T-helper 2 cell (primary cell): ENCODE results near the gene DOCK7.
A peak's percentile ranks its signal among the peaks of the same experiment; 100 is the strongest.
"Not testable (repeated sequence)": the region's sequence is repeated elsewhere in the genome, so short reads cannot be mapped to it uniquely, and the experiment has no call there.

Experiments used
- DNase-seq, 5 experiments: peaks; one replicate each; pipeline versions ENCODE4 v3.0.0 to v3.0.0-alpha.2; 2012 to 2022
- total RNA-seq, 2 donors: gene quantifications; one replicate each; lab custom pipeline; 2026; lab: John Stamatoyannopoulos, UW

Gene DOCK7, protein sequence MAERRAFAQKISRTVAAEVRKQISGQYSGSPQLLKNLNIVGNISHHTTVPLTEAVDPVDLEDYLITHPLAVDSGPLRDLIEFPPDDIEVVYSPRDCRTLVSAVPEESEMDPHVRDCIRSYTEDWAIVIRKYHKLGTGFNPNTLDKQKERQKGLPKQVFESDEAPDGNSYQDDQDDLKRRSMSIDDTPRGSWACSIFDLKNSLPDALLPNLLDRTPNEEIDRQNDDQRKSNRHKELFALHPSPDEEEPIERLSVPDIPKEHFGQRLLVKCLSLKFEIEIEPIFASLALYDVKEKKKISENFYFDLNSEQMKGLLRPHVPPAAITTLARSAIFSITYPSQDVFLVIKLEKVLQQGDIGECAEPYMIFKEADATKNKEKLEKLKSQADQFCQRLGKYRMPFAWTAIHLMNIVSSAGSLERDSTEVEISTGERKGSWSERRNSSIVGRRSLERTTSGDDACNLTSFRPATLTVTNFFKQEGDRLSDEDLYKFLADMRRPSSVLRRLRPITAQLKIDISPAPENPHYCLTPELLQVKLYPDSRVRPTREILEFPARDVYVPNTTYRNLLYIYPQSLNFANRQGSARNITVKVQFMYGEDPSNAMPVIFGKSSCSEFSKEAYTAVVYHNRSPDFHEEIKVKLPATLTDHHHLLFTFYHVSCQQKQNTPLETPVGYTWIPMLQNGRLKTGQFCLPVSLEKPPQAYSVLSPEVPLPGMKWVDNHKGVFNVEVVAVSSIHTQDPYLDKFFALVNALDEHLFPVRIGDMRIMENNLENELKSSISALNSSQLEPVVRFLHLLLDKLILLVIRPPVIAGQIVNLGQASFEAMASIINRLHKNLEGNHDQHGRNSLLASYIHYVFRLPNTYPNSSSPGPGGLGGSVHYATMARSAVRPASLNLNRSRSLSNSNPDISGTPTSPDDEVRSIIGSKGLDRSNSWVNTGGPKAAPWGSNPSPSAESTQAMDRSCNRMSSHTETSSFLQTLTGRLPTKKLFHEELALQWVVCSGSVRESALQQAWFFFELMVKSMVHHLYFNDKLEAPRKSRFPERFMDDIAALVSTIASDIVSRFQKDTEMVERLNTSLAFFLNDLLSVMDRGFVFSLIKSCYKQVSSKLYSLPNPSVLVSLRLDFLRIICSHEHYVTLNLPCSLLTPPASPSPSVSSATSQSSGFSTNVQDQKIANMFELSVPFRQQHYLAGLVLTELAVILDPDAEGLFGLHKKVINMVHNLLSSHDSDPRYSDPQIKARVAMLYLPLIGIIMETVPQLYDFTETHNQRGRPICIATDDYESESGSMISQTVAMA (N-terminal part only)
- 13.4 to 15.2 reads per million in 2 donors for total RNA-seq

DNA sequence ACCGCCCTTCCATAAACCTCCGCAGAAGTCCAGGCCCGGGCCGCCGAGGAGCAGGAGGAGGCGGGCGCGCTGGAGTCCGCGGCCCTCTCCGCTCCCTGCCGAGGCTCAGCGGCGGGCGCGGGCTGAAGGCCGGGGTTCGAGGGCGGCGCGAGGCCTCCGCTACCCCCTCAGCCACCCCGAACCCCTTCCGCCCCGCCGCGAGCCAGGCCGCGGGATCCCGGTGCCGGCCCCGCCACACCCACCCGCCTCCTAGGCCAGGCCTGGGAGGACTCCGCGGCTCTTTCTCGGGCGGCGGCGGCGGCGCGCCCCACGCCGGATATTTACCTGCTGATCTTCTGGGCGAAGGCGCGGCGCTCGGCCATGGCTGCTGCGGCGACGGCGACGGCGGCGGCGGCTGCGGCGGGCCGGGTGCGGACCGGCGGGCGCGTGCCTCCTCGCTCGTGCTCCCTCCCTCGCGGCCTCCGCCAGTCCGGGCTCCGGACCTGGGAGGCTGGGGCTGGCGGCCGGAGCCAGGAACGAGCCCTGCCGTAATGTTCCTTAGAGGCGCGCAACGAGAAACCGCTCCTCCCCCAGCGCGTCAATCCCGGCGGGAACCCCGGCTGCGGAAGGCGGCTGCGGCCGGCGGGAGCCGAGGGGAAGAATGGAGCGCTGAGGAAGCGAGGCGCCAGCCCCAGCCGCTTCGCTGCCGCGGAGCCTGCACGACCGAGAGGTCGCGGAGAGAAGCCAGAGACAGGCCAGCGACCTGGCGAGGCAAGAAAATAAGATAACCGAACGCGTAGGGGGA is at the start of gene DOCK7:
TSS of gene DOCK7 (minus strand) at position 484 of the 784 bp plus-strand sequence. CDS start at position 362, 122 bp downstream.
- DNase-seq: peak; percentile 9 to 68 (median 28)

DNA sequence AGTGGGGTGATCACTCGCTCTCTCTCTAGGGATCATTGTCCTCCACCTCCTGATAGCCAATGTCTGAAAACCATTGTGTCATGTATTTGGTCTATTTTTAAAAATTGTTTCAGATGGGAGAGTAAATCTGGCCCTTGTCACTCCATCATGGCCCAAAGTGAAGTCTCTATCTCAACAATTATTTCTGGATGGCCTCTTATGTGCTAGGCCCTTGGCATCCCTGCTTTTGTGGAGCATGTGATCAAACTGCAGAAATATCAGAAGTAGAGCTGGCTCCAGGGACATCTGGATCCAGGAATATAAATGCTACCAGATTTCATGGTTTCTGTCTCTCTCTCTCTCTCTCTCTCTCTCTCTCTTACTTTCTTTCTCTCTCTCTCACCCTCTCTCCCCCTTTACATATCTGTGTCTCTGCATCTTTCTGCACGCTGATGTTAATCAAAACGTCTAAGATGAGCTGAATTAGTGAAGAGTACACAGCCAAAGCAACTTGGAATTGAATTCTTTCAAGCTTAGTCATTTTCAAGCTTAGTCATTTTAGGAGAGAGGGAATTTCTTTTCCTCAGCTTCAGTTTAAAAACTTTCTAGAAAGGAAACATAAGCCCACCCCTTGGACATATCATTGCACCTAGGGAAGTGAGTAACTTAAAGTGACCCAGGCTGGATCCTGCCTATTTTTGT is 47.4 kb upstream of the DOCK7 start:
- no peak for DNase-seq

DNA sequence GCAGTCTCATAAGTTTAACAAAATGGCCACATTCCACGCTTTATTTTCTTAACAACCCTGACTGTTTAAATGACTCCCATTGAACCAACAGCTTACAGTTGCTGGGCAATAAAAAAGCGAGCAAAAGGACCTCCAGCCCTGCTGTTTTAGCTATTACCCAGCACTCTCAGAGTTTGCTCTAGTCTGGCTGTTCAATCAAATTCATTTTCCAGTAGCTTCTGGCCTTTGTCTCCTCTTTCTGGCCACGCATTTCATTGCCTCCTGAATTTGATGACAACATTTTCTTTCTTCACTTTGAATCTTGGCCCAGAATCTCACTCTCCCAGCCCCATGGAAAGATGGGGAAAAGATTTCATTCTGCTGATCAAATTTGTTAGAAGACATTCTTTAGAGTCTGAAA is 44.1 kb upstream of the DOCK7 start:
- DNase-seq: no peak

DNA sequence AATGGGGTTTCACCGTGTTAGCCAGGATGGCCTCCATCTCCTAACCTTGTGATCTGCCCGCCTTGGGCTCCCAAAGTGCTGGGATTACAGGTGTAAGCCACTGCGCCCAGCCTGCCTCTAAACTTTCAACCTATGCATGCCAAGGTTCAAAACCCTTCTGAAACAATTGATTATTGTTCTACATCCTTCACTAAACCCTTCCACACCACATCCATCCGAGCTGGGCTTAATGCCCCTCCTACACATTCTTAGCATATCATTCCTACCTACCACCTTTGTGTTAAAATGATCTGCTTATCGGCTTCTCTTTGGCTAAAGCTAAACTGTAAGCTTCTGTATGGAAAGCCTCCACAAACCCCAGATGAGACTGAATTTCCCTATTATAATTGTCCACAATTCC is 40.8 kb upstream of the DOCK7 start:
- DNase-seq: no peak

DNA sequence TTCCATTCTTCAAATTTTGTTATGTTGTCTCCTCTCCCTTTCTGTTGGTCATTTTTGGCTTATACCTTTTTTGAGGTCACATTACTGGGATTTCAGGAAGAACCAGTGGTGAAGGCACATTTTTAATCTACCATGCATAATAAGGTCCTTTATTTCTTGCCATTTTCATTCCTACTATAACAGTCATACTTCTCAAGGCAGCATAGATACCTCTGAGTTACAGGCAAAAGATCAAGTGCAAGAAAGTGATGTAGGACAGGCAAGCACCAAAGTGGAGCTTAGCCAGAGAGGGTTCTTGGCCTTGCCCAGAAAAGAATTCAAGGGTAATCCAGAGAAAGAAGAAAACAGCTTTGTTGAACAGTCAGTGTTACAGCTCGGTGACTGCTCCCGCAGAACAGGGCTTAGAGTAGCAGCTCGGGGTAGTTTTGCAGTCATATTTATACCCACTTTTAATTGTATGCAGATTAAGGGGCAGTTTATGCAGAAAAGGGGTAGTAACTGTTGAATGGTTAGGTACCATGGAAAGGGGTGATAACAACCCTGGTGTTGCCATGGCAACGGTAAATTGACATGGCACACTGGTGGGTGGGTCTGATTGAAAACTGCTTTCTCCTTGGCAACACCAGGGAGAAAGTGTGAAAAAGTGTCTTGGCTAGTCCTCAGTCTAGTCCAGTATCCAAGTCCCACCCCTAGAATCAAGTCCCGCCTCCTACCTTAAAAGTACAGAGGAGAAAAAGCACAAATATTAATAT is 39.6 kb upstream of the DOCK7 start:
- DNase-seq: peak in 1 of 5 experiments; percentile 18

DNA sequence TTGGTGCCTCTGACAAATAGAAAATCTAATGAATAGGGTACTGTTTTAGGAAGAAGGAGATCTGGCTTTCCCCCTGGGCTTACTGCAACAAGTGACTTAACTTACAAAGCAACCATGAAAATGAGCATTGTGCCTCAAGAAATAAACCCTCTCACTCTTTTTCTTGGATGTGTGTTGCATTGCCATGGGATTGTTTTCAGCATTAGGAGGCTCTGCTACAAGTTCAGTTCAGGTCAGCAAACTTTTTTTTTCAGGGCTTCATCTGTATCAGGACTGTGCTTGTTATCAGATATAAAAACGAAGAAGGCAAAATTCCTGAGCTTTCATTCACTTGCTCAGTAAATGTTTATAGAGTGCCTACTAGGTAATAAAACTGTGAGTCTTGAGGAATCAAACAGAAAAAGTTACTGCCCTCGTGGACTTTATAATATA is 37.8 kb upstream of the DOCK7 start:
- DNase-seq: no peak

DNA sequence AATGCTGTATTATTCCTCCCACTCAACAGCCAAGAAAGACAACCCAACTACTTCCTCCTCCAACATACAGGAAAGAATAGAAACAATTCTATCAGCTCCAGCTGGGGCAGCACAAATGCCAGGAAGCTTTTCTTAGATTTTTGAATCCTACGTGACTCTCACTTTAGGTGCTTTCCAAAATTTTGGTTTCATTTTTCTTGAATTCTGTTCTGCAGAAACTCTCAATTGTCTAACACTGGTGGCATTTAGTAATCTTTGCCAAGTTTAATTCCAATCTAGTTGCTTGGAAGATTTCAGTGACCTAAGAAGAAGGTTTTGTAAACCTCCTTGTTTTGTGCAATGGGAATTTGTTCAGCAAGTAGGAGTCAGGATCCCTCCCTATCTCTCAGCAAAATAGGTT is 37.1 kb upstream of the DOCK7 start:
- peak in 1 of 5 experiments; percentile 13 for DNase-seq

DNA sequence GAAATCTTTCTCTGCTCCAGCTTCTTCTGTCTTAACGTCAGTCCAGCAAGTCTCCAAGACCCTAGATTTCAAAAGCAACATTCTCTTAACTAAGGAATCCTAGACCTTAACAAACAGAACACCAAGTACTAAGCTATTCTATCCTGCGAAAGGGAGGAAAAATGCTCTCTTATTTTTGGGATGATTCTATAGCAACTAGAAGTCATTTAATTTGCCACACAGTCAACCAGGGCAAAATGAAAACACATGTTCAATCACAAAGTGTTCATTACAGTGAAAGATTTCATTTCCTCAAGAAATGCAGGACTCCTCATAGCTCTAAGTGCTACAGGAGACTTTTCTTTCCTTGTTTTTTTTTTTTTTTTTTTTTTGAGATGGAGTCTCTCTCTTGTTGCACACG is 36.2 kb upstream of the DOCK7 start:
- DNase-seq: no peak

DNA sequence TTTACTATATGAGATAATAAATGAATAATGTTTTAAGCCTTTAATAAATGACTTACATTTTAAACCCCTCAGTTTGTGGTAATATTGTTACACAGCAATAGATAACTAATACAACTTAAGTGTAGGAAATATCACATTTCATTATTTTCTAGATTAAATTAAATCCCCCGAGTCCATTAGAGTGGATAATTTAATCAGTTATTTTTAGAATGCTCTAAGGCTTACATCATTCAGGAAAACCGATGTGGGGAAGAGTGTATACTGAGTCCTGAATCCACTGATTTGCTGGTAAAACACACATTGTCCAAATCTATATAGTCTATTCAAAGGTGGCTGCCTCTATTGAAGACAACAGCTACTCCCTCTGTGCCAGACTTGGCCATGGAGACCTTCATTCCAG is 35.7 kb upstream of the DOCK7 start:
- DNase-seq: no peak

DNA sequence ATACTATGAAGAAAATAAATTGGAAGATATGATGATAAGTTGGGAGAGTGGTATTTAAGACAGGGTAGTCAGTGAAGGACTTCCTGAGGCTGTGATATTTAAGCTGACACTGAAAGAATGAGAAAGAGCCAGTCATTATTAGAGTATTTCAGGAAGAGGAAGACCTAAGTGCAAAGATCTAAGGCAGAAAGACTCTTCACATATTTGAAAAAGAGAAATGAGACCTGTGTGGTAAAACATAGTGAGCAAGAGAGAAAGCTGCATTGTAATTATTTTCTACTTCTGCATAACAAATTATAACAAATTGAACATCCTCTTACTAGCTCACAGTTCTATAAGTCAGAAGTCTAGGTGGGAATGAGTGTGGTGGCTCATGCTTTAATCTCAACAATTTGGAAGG is 34.6 kb upstream of the DOCK7 start:
- DNase-seq: peak in 1 of 5 experiments; percentile 36

DNA sequence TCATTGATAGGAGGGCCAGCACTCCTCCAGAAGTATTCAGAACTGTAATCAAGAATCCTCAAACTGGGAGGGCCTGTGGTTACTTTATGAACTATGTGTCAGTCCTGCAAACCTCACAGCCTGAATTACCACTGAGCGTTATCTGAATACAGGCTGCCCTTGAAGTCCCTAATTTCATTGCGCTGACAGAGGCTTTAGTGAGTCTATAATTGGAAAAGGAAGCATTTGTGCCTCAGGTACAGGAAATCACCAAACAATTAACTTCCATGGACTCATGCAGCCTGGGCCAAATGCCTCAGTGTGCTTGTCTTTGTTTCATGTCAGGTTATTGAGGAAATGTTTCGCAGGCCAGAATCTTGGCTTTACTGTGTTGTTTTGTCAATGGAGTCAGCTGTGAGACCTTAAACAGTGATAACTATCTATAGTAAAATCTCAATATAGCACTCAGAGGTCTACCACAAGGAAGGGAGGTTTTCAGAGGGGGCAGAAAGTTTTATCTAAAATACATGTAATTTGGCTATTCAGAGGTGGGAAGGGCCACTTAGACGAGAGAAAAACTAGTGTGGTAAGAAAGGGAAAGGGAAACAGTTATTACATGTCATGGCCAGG is 32.9 kb upstream of the DOCK7 start:
- peak in 1 of 5 experiments; percentile 19 for DNase-seq

DNA sequence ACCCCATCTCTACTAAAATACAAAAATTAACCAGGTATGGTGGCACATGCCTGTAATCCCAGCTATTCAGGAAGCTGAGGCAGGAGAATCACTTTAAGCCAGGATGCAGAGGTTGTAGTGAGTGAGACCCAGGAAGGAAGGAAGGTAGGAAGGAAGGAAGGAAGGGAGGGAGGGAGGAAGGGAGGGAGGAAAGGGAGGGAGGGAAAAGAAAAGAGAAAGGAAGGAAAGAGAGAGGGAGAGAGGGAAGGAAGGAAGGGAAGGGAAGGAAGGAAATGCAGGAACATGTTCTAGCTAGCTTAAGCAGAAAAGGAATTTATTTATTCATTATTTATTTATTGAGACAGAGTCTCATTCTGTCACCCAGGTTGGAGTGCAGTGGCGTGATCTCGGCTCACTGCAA is 30.2 kb upstream of the DOCK7 start:
- not testable (repeated sequence) for DNase-seq

DNA sequence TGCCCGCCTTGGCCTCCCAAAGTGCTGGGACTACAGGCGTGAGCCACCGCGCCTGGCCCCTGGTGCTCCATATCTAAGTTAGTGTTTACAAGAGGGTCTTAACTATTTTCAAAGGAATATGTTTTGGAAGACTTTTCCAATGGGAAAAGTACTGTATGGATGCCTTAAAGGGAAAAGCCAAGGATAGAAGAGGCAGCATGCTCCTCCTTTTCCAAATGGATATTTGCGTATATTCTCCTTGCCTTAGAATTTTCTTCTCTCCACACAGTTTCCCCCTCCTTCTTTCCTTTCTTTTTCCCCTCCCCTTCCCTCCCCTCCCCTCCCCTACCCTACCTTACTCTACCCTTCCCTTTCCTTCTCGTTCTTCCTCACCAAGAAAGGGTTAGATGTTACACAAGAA is 29.3 kb upstream of the DOCK7 start:
- no peak for DNase-seq

DNA sequence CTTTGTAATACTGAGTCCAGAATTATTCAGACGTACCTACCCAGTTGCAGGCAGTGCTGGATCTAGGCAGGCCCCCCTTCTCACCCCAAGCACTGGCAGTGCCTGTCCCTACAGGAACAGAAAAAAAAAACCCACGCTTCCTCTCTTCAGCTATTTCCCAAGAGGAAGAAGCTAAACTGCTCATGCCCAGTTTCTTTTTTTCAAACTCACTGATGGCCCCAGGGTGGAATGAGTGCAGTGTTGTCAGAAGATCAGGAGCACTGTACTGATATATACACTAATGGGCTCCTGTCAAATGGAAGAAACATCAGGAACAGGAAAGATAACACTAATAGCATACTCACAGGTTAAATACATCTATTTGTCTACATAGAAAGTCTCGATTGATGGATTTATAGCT is 28.2 kb upstream of the DOCK7 start:
- no peak for DNase-seq

DNA sequence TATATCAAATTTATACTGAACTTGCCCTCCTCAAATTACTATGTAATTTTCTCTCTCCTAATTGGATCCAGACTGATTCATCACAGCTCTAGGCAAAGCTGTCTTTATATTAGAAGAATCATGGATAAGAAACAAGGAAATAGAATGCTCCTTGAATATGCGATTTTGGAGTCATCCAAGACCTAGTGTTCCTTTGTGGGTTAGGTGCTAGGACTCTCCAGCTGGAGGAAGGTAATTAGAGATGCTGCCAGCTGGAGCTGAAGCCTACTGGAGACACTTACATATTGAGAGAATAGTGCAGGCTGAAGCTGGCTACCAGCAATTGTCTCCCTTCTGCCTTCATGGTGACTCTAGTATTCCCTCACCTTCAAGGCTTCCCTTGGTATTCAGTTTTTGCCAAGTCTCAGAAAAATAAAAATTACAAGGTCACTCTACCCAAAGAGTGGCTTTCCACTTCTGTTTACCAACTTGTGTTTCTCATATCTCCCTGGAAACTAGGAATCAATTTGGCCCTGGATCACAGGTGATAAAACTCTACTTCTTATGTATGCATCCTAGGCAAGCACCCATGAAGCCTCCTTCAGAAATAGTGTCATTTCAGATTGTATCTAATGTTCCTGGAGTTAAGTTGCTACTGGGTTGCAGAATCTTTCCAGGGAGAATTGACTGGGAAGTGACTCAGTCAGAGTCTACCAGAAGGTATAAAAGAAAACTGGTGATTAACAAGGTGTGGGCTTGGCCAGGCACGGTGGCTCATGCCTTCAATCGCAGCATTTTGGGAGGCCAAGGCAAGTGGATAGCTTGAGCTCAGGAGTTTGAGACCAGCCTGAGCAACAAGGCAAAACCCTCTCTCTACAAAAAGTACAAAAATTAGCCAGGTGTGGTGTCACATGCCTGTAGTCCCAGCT is 24.4 kb upstream of the DOCK7 start:
- DNase-seq: no peak

DNA sequence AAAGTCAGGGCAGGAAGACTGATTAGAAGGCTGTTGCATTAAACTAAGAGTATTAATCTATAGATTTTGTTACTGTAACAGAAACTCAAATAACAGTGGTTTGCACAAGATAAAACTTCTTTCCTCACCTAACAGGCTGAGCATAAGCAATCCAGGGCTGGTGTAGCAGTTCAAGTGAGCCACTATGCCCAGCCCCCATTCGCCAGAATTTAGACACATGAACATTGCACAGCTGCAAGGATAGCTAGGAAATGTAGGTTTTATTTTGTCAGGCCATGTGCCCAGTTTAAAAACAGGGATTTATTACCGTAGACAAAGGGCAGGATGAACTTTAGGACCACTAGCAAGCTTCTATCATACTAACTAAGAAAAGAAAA is 19.5 kb upstream of the DOCK7 start:
- DNase-seq: no peak

DNA sequence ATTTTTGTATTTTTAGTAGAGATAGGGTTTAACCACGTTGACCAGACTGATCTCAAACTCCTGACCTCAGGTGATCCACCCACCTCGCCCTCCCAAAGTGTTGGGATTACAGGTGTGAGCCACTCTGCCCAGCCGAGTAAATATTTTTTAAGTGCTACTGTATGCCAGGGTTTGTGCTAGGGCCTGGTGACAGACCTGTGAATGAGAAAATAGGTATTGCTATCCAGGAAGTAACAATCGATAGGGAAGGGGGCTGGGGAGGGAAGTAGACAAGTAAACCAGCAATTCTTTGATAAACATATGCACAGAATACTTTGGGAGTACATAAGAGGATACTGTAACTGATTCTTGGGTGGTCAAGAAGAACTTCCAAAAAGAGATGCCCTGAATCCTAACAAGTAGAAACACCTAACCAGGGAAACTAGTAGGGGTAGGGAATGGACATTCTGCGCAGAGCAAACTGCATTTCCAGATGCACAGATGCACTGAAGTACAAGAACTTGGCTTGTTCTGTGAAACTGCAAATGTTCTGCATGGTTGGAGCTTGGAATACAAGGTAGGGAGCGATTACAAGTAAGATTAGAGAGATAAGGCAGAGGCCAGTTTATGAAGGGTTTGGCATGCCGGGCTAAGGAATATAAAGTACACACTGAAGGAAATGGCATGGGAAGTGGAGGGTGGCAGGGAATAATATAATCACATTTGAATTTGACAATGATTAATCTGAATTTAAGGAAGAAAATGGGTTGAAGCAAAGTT is 19.0 kb upstream of the DOCK7 start:
- DNase-seq: no peak

DNA sequence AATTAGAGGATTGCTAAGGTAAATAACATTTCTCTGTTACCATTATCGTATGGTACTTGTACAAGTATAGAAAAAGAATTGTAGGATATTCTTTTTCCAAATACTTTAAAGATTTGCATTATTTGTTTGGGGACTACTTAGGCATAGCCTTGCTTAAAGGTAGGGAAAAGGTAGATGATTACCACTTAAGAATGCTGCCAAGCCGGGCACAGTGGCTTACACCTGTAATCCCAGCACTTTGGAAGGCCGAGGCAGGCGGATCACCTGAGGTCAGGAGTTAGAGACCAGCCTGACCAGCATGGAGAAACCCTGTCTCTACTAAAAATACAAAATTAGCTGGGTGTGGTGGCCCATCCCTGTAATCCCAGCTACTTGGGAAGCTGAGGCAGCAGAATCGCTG is 10.0 kb upstream of the DOCK7 start:
- DNase-seq: not testable (repeated sequence)
